HUES64 (cell line): Measurements from ENCODE around the gene MICAL3.

ENCODE experiments used
- H3K27ac ChIP-seq: 2 replicates; pipeline ENCODE4 v1.7.0; 2013; ENCODE audit warnings: low read depth, low read length, inconsistent platforms
- H3K27me3 ChIP-seq: 2 replicates; pipeline ENCODE4 v1.6.1; 2013; ENCODE audit warnings: mild to moderate bottlenecking, low read length; ENCODE audit not compliant: insufficient read depth
- H3K36me3 ChIP-seq: 2 replicates; pipeline ENCODE4 v1.6.1; 2013; ENCODE audit warnings: mild to moderate bottlenecking, low read length; ENCODE audit not compliant: insufficient read depth
- H3K4me1 ChIP-seq: 2 replicates; pipeline ENCODE4 v1.6.1; 2013; ENCODE audit warnings: mild to moderate bottlenecking, low read length, moderate library complexity; ENCODE audit not compliant: insufficient read depth
- H3K4me3 ChIP-seq: 2 replicates; pipeline ENCODE4 v1.5.1; 2013; ENCODE audit warnings: mild to moderate bottlenecking, low read length, moderate library complexity
- H3K9ac ChIP-seq: 2 replicates; pipeline ENCODE4 v1.6.1; 2013; ENCODE audit warnings: mild to moderate bottlenecking, low read depth, low read length
- H3K9me3 ChIP-seq: 2 replicates; pipeline ENCODE4 v1.6.1; 2013; ENCODE audit warnings: low read depth, low read length; ENCODE audit not compliant: insufficient read depth
- WGBS: fragments of 150-250, 120-280 bp; methylation state at CpG from one replicate; pipeline ENCODE4 v1.1.7; 2013; ENCODE audit warnings: missing lambda C conversion rate; 5-methylcytosine and 5-hydroxymethylcytosine counted together

MICAL3 gene

GRCh38 chr22:17815703-17816254 lies 208.6 kb downstream of the MICAL3 start:
- H3K9me3 ChIP-seq: no peaks in the 10 kb centered on the region
- H3K4me3 ChIP-seq: no peak overlapping the region
- 95% methylated on average over 15 of the region's 15 CpGs for WGBS
- no peaks in the 10 kb centered on the region for H3K4me1 ChIP-seq
- no peaks in the 10 kb centered on the region for H3K27me3 ChIP-seq
- H3K9ac ChIP-seq: no peak overlapping the region
- H3K27ac ChIP-seq: no peak overlapping the region
- peaks cover 10% of the 10 kb centered on the region; the same call in 1 of the 2 replicates for H3K36me3 ChIP-seq

GRCh38 chr22:17814830-17815229 lies 209.5 kb downstream of the MICAL3 start:
- no peaks in the 10 kb centered on the region for H3K27me3 ChIP-seq
- 96% methylated on average over 20 of the region's 20 CpGs for WGBS
- no peak overlapping the region for H3K4me3 ChIP-seq
- H3K36me3 ChIP-seq: peaks cover 13% of the 10 kb centered on the region; the same call in 1 of the 2 replicates
- no peak overlapping the region for H3K9ac ChIP-seq
- H3K9me3 ChIP-seq: no peaks in the 10 kb centered on the region
- no peaks in the 10 kb centered on the region for H3K4me1 ChIP-seq
- H3K27ac ChIP-seq: no peak overlapping the region

- Histone ChIP-seq H3K27ac (no peak overlapping the region), H3K4me3 (no peak overlapping the region), H3K4me1 (no peaks in the 10 kb centered on the region), H3K9me3 (no peaks in the 10 kb centered on the region), H3K27me3 (no peaks in the 10 kb centered on the region), H3K36me3 (peaks cover 17% of the 10 kb centered on the region; the same call in 1 of the 2 replicates), H3K9ac (no peak overlapping the region)
- WGBS: 88% methylated on average over 6 of the region's 6 CpGs
These were observed 210.3 kb downstream of the MICAL3 start for GRCh38 chr22:17814084-17814483.

- Histone ChIP-seq H3K4me1 (no peaks in the 10 kb centered on the region), H3K9me3 (no peaks in the 10 kb centered on the region), H3K9ac (no peak overlapping the region), H3K27ac (no peak overlapping the region), H3K4me3 (no peak overlapping the region), H3K27me3 (no peaks in the 10 kb centered on the region), H3K36me3 (peaks cover 34% of the 10 kb centered on the region; the same call in 1 of the 2 replicates)
- WGBS: 96% methylated on average over 4 of the region's 4 CpGs
These were observed 213.2 kb downstream of the MICAL3 start for GRCh38 chr22:17811119-17811518.

- H3K9me3 ChIP-seq: no peaks in the 10 kb centered on the region
- H3K4me3 ChIP-seq: no peak overlapping the region
- 94% methylated on average over 12 of the region's 12 CpGs for WGBS
- no peaks in the 10 kb centered on the region for H3K4me1 ChIP-seq
- H3K27ac ChIP-seq: no peak overlapping the region
- H3K9ac ChIP-seq: no peak overlapping the region
- peaks cover 32% of the 10 kb centered on the region; the same call in 1 of the 2 replicates for H3K36me3 ChIP-seq
- H3K27me3 ChIP-seq: no peaks in the 10 kb centered on the region
These were observed 213.7 kb downstream of the MICAL3 start for GRCh38 chr22:17810570-17811116.

GRCh38 chr22:17808693-17809403 lies 215.5 kb downstream of the MICAL3 start:
- H3K4me3 ChIP-seq: no peak overlapping the region
- H3K36me3 ChIP-seq: peaks cover 31% of the 10 kb centered on the region; the same call in 1 of the 2 replicates
- H3K27ac ChIP-seq: no peak overlapping the region
- H3K9me3 ChIP-seq: no peaks in the 10 kb centered on the region
- H3K9ac ChIP-seq: no peak overlapping the region
- WGBS: 91% methylated on average over 25 of the region's 25 CpGs
- no peaks in the 10 kb centered on the region for H3K4me1 ChIP-seq
- H3K27me3 ChIP-seq: no peaks in the 10 kb centered on the region

- WGBS: 93% methylated on average over 18 of the region's 18 CpGs
- Histone ChIP-seq H3K9me3 (no peaks in the 10 kb centered on the region), H3K36me3 (peaks cover 31% of the 10 kb centered on the region; the same call in 1 of the 2 replicates), H3K27ac (no peak overlapping the region), H3K4me3 (no peak overlapping the region), H3K9ac (no peak overlapping the region; the same call in 1 of the 2 replicates), H3K27me3 (no peaks in the 10 kb centered on the region), H3K4me1 (no peaks in the 10 kb centered on the region)
These were observed 216.6 kb downstream of the MICAL3 start for GRCh38 chr22:17807578-17808410.

GRCh38 chr22:17807086-17807485 lies 217.3 kb downstream of the MICAL3 start:
- Histone ChIP-seq H3K27ac (no peak overlapping the region), H3K4me1 (no peaks in the 10 kb centered on the region), H3K36me3 (peaks cover 29% of the 10 kb centered on the region; the same call in 1 of the 2 replicates), H3K9ac (no peak overlapping the region), H3K27me3 (no peaks in the 10 kb centered on the region), H3K9me3 (no peaks in the 10 kb centered on the region), H3K4me3 (no peak overlapping the region)
- 96% methylated on average over 10 of the region's 10 CpGs for WGBS

GRCh38 chr22:17806437-17806836 lies 217.9 kb downstream of the MICAL3 start:
- 79% methylated on average over 2 of the region's 2 CpGs for WGBS
- H3K36me3 ChIP-seq: peaks cover 29% of the 10 kb centered on the region; the same call in 1 of the 2 replicates

GRCh38 chr22:17804331-17805080 lies 219.9 kb downstream of the MICAL3 start:
- H3K27me3 ChIP-seq: no peaks in the 10 kb centered on the region
- H3K36me3 ChIP-seq: peaks cover 22% of the 10 kb centered on the region; the same call in 1 of the 2 replicates
- no peaks in the 10 kb centered on the region for H3K9me3 ChIP-seq
- 89% methylated on average over 22 of the region's 22 CpGs for WGBS
- H3K4me3 ChIP-seq: no peak overlapping the region
- no peak overlapping the region for H3K9ac ChIP-seq
- no peaks in the 10 kb centered on the region for H3K4me1 ChIP-seq
- no peak overlapping the region for H3K27ac ChIP-seq

More at GRCh38 chr22:17806437-17806836, 217.9 kb downstream of the MICAL3 start:
- H3K9ac ChIP-seq: no peak overlapping the region
- H3K4me3 ChIP-seq: no peak overlapping the region
- H3K27ac ChIP-seq: no peak overlapping the region
- no peaks in the 10 kb centered on the region for H3K4me1 ChIP-seq
- no peaks in the 10 kb centered on the region for H3K9me3 ChIP-seq
- H3K27me3 ChIP-seq: no peaks in the 10 kb centered on the region
